ENCODE data around the gene MBTPS2. TPM values are rescaled to one million over a fixed set of nuclear protein-coding genes. Genes with fewer than 3 reads are reported as not detected.

The MBTPS2 gene
- total RNA-seq, 3 donors from 2014 or later, result 8.2 to 12.0 (median 9.5) TPM

GRCh38 chrX:21926527-21927278 is 87.3 kb downstream of the MBTPS2 start:
- no peak for TF ChIP-seq CTCF (IDR thresholded peaks at IDR 0.05)
- Histone ChIP-seq H3K4me1 (ENCODE audit: low read depth) (no peaks in the 10 kb centered on the region), H3K4me3 (no peak overlapping the region), H3K36me3 (ENCODE audit: low read depth) (no peaks in the 10 kb centered on the region), H3K9me3 (no peaks in the 10 kb centered on the region)
- intact Hi-C loops (cut with DNase I, micrococcal nuclease), result no loop called here
- DNase-seq (no peak), ATAC-seq (peak; percentile 10)

- ATAC-seq (no peak), DNase-seq (no peak)
- Histone ChIP-seq H3K36me3 (ENCODE audit: low read depth) (no peaks in the 10 kb centered on the region), H3K4me1 (ENCODE audit: low read depth) (no peaks in the 10 kb centered on the region), H3K9me3 (no peaks in the 10 kb centered on the region), H3K4me3 (no peak overlapping the region)
- TF ChIP-seq CTCF (IDR thresholded peaks at IDR 0.05), result no peak
- intact Hi-C loops (cut with DNase I, micrococcal nuclease), result no loop called here
Measured at GRCh38 chrX:21929209-21929608, 89.8 kb downstream of the MBTPS2 start.

- Histone ChIP-seq H3K4me3 (no peak overlapping the region), H3K9me3 (no peaks in the 10 kb centered on the region), H3K4me1 (ENCODE audit: low read depth) (no peaks in the 10 kb centered on the region), H3K36me3 (ENCODE audit: low read depth) (no peaks in the 10 kb centered on the region)
- DNase-seq (no peak), ATAC-seq (no peak)
- intact Hi-C loops (cut with DNase I, micrococcal nuclease), result no loop called here
- TF ChIP-seq CTCF (IDR thresholded peaks at IDR 0.05), result no peak
Measured at GRCh38 chrX:21930986-21931385, 91.6 kb downstream of the MBTPS2 start.

- ATAC-seq (peak; percentile 35), DNase-seq (no peak)
- H3K4me3 ChIP-seq, result no peak overlapping the region
- no peaks in the 10 kb centered on the region for H3K36me3 ChIP-seq (ENCODE audit: low read depth)
- intact Hi-C loops (cut with DNase I, micrococcal nuclease), result no loop called here
- H3K4me1 ChIP-seq (ENCODE audit: low read depth), result no peaks in the 10 kb centered on the region
- TF ChIP-seq CTCF (IDR thresholded peaks at IDR 0.05), result no peak
- no peaks in the 10 kb centered on the region for H3K9me3 ChIP-seq
Measured at GRCh38 chrX:21932292-21933002, 93.0 kb downstream of the MBTPS2 start.

GRCh38 chrX:21933077-21933476 is 93.7 kb downstream of the MBTPS2 start:
- H3K4me1 ChIP-seq (ENCODE audit: low read depth), result no peaks in the 10 kb centered on the region
- no peaks in the 10 kb centered on the region for H3K9me3 ChIP-seq
- no peak for DNase-seq
- H3K4me3 ChIP-seq, result no peak overlapping the region
- H3K36me3 ChIP-seq (ENCODE audit: low read depth), result no peaks in the 10 kb centered on the region
- intact Hi-C loops (cut with DNase I, micrococcal nuclease), result no loop called here
- ATAC-seq, result no peak
- TF ChIP-seq CTCF (IDR thresholded peaks at IDR 0.05), result no peak
